GM11168 (cell line): ENCODE data around the gene PPP2R2C.

ENCODE experiments used
- in situ Hi-C: fragments of 300-500 bp; cut with MboI; formaldehyde crosslinking; loops from one replicate; pipeline ENCODE4 v1.12.0; 2022; ENCODE audit warnings: low sequenced_read_pairs; ENCODE audit not compliant: unreplicated experiment

The PPP2R2C gene

GRCh38 chr4:6426571-6427438, 45.6 kb downstream of the PPP2R2C start:
- in situ Hi-C loops: no loop called here

GRCh38 chr4:6425911-6426310, 46.5 kb downstream of the PPP2R2C start:
- in situ Hi-C loops: no loop called here

- in situ Hi-C loops: no loop called here
Measured at GRCh38 chr4:6425336-6425735, 47.1 kb downstream of the PPP2R2C start.

DNA sequence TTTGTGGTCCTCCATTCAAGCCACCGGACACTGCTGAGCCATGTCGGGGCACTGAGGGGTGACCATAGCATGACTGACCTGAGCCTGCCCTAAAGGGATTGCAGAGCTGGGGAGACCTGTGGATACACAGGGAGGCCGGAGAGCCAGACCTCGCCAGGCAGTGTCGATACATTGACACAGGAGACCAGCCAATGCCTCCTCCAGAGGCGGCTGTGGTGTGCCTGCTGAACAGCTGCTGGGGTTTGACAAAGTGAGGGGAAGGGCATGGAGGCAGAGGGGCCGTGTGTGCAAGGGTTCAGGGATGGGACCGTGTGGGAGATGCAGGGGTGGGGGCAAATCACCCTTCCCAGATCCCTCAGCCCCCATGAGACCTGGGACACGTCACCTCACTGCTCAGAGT, 48.0 kb downstream of the PPP2R2C start:
- in situ Hi-C loops: no loop called here

DNA sequence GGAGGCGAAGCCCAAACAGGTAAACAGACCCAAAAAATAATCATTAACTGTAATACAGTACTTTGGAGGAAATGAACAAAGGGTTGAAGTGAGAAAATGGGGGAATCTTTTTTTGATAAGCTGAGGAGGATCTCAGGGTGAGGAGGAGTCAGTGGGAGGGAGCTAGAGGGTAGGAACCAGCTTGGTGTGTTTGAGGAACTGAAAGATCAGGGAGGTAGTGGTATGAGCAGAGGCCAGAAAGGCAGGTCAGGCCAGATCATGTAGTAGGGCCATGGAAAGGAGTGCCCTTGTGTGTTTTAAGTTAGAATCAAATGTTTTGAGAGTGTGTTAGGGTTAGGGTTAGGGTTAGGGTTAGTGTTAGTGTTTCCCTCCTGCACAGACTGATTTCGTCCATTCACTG, 48.8 kb downstream of the PPP2R2C start:
- in situ Hi-C loops: no loop called here

- in situ Hi-C loops: no loop called here
Measured at GRCh38 chr4:6422866-6423265, 49.5 kb downstream of the PPP2R2C start.

DNA sequence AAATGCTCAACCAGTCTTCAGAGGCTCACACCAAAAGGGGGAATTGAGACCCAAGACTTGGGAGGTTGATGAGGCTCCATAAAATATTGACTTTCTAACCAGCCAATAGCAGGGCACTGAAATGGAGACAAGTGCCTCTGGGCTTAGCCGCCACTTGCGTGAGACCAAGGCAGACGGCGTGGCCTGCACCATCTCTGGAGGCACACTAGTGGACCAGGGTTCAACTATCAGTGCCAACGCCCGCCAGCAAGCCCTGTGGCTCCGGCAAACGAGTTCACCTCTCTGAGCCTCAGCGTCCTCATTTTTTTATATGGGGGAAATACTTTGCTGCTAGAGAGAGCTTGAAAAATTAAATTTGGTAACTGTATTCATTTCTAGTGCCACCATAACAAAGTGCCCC, 50.3 kb downstream of the PPP2R2C start:
- in situ Hi-C loops: no loop called here

- in situ Hi-C loops: no loop called here
Measured at GRCh38 chr4:6421397-6421796, 51.0 kb downstream of the PPP2R2C start.

GRCh38 chr4:6420972-6421371, 51.4 kb downstream of the PPP2R2C start:
- in situ Hi-C loops: no loop called here

DNA sequence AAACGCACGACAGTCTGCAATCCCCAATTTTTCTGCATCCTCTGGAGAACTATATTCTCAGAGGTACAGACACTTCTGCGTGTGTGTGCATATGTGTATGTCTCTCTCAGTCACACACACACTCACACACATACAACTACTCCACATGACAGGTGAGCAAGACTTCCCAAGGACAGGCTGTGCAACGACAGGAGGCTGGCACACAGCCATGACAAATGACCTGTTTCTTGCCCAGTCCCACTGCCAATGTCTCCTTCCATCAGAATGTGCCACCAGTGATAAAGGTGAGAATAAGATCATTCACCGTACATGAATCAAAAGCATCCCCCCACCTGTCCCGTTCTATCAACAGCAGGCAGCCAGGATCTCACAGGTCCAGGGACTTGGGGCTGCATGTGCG, 52.4 kb downstream of the PPP2R2C start:
- in situ Hi-C loops: no loop called here

GRCh38 chr4:6419452-6420028, 52.9 kb downstream of the PPP2R2C start:
- in situ Hi-C loops: no loop called here

GRCh38 chr4:6418193-6418755, 54.1 kb downstream of the PPP2R2C start:
- in situ Hi-C loops: no loop called here

GRCh38 chr4:6417516-6418050, 54.8 kb downstream of the PPP2R2C start:
- in situ Hi-C loops: no loop called here

GRCh38 chr4:6416518-6417286, 55.7 kb downstream of the PPP2R2C start:
- in situ Hi-C loops: no loop called here

- in situ Hi-C loops: no loop called here
Measured at GRCh38 chr4:6415031-6415705, 57.2 kb downstream of the PPP2R2C start.

GRCh38 chr4:6414578-6414977, 57.8 kb downstream of the PPP2R2C start:
- in situ Hi-C loops: no loop called here

GRCh38 chr4:6410664-6411063, 61.8 kb downstream of the PPP2R2C start:
- in situ Hi-C loops: no loop called here

- in situ Hi-C loops: no loop called here
Measured at GRCh38 chr4:6410068-6410467, 62.3 kb downstream of the PPP2R2C start.

DNA sequence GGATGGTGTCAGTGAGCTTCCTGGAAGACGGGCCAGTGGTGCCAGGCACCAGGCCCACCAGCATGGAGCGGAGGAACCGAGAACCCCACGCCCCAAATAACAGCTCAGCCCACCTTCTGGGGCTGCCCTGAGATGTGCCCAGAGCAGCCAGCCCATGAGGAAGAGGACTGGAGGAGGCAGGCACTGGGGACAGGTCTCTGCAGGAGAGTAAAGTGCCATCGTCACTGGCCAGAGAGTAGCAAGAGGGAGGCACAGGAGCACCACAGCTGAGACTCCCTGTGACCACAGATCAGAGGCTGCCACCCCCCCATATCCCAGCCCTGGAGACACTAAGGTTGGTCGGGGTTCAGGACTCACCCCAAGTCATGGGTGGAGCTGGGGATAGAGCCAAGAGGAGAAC, 63.0 kb downstream of the PPP2R2C start:
- in situ Hi-C loops: no loop called here

- in situ Hi-C loops: no loop called here
Measured at GRCh38 chr4:6408263-6408662, 64.2 kb downstream of the PPP2R2C start.
